Colonic mucosa (tissue), 4 donors: ENCODE results near the gene SLC11A2. TPM values are rescaled to one million over a fixed set of nuclear protein-coding genes. Genes with fewer than 3 reads are reported as not detected.

Experiments used
- DNase-seq: peaks from one replicate; pipeline ENCODE4 v3.0.0-alpha.2; 2020
- H3K27ac ChIP-seq: fragments of 200-600 bp; one replicate; pipeline ENCODE4 v1.8.0; 2021
- H3K27me3 ChIP-seq: fragments of 200-600 bp; one replicate; pipeline ENCODE4 v1.8.0; 2021
- H3K36me3 ChIP-seq: fragments of 200-600 bp; one replicate; pipeline ENCODE4 v1.8.0; 2021
- H3K4me1 ChIP-seq: fragments of 200-600 bp; one replicate; pipeline ENCODE4 v1.8.0; 2021; ENCODE audit warnings: mild to moderate bottlenecking
- H3K4me3 ChIP-seq: fragments of 200-600 bp; one replicate; pipeline ENCODE4 v1.8.0; 2021
- H3K9ac ChIP-seq, 2 donors: one replicate each; pipeline ENCODE4 v1.7.0; 2013; ENCODE audit warnings: control low read depth in 2 of 2, low read depth in 2 of 2, low read length in 2 of 2
- H3K9me3 ChIP-seq: fragments of 200-600 bp; one replicate; pipeline ENCODE4 v1.8.0; 2021
- CTCF ChIP-seq: fragments of 200-600 bp; IDR thresholded peaks from one replicate; pipeline ENCODE4 v1.8.0; 2022; ENCODE audit warnings: antibody characterized with exemption, mild to moderate bottlenecking
- intact Hi-C: fragments of 100-400 bp; cut with DNase I; formaldehyde crosslinking; loops from one replicate; pipeline ENCODE4 v1.14.1; 2022
- total RNA-seq, 2 donors: library from RNA; stranded (reverse); fragmentation: NEBNext Ultra II Directional in 1 of 2; extraction: Animal tissue kit (Norgen Biotek cat#: 25700) in 1 of 2; gene quantifications; one replicate each; pipeline ENCODE4 v1.2.1, GENCODE V29; 2021
- donor health status: healthy.
- donor health status: DM: no; HTN: no; CAD: no.
- donor health status: DM: no; HTN: no; CAD: no.

The SLC11A2 gene
- total RNA-seq, 2 donors from 2014 or later = 51.6 to 52.0 TPM

DNA sequence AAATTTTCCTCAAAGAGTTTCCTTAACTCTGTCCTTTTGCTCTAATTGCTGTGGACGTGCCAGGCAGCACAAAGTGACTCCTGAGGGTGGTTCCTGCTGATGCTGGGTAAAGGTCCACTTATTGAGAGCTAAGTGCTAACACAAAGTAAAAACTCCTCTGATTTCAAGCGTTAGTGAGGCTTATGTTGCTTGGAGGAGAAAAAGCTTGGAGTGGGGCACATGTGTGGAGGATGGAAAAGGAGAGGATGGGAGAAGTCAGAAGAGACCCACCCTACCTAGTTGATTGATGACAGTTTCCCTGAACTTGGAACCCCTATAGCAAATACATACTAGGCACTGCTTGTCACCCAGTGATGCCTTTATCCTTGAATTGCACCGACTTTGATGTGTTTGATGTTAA, 10.1 kb upstream of the SLC11A2 start:
- no peaks in the 10 kb centered on the region for H3K36me3 ChIP-seq
- no peak overlapping the region for H3K4me3 ChIP-seq
- no peak for DNase-seq
- H3K27ac ChIP-seq = no peak overlapping the region
- H3K9me3 ChIP-seq = no peaks in the 10 kb centered on the region
- H3K27me3 ChIP-seq = no peaks in the 10 kb centered on the region
- H3K9ac ChIP-seq = no peak overlapping the region
- TF ChIP-seq CTCF = no peak
- intact Hi-C loops = no loop called here
- H3K4me1 ChIP-seq = no peaks in the 10 kb centered on the region

GRCh38 chr12:51033457-51034089, 7.4 kb upstream of the SLC11A2 start:
- Histone ChIP-seq H3K4me1 (no peaks in the 10 kb centered on the region), H3K27ac (no peak overlapping the region), H3K9me3 (no peaks in the 10 kb centered on the region), H3K36me3 (no peaks in the 10 kb centered on the region), H3K27me3 (no peaks in the 10 kb centered on the region), H3K9ac (no peak overlapping the region), H3K4me3 (no peak overlapping the region)
- no peak for DNase-seq
- intact Hi-C loops = no loop called here
- no peak for TF ChIP-seq CTCF

DNA sequence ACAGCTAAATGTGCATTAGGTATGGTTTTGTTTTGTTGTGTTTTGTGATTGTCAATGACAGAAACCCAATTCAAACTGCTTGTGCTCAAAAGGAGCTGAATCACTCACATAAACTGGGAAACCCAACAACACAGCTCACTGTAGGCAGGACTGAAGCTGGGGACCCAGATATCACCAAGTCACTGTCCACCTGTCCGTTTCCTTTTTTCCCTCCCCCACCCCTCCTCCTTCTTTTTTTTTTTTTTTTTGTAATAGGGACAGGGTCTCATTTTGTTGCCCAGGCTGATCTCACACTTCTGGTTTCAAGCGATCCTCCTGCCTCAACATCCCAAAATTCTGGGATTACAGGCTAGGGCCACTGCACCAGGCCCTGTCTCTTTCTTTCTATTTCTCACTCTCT, 6.9 kb upstream of the SLC11A2 start:
- no peaks in the 10 kb centered on the region for H3K9me3 ChIP-seq
- DNase-seq = no peak
- TF ChIP-seq CTCF = no peak
- H3K36me3 ChIP-seq = no peaks in the 10 kb centered on the region
- H3K9ac ChIP-seq = no peak overlapping the region
- H3K27ac ChIP-seq = no peak overlapping the region
- intact Hi-C loops = no loop called here
- H3K4me3 ChIP-seq = no peak overlapping the region
- no peaks in the 10 kb centered on the region for H3K4me1 ChIP-seq
- no peaks in the 10 kb centered on the region for H3K27me3 ChIP-seq

- Histone ChIP-seq H3K27ac (no peak overlapping the region), H3K4me3 (no peak overlapping the region), H3K4me1 (no peaks in the 10 kb centered on the region), H3K27me3 (no peaks in the 10 kb centered on the region), H3K36me3 (no peaks in the 10 kb centered on the region), H3K9me3 (no peaks in the 10 kb centered on the region), H3K9ac (no peak overlapping the region)
- no peak for TF ChIP-seq CTCF
- DNase-seq = no peak
- intact Hi-C loops = no loop called here
Observed at GRCh38 chr12:51028813-51029150, 2.6 kb upstream of the SLC11A2 start.

DNA sequence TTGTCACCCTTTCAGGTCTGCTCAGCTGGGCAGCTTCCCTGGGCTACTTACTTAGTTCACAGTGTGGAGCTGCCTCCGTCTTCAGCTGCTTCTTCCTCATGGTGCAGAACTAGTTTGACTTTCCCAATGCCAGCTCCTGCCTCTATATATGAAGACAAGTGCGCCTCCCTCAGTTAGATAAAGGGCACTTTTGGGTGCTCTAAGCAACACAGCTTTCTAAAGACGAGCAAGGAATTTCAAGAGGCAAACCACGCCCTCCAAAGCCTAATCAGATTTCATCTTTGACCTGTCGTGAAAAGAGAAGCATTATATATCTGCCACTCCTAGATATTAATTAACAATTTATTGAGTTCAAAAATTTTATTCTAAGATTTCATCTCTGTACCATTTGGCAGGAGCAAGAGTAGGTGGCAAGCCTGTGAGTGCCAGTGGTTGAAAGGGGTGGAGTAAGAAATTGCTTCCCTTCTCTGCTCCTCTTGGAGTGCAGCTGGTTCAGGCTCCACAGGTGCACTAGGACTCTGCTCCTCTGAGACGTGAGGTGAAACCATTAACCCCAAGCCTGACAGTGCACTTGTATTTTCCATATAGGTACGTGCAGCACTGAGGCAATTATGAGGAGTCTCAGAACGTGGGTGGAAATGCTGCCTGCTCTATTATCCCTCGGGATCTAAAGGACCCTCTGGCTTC, 2.1 kb upstream of the SLC11A2 start:
- intact Hi-C loops = no loop called here

More for the DNA sequence above, 2.1 kb upstream of the SLC11A2 start:
- no peaks in the 10 kb centered on the region for H3K36me3 ChIP-seq
- no peak overlapping the region for H3K4me3 ChIP-seq
- no peaks in the 10 kb centered on the region for H3K9me3 ChIP-seq
- DNase-seq = peak; percentile 59
- H3K4me1 ChIP-seq = no peaks in the 10 kb centered on the region
- H3K27ac ChIP-seq = no peak overlapping the region
- H3K9ac ChIP-seq = no peak overlapping the region
- TF ChIP-seq CTCF = peak; percentile 25
- no peaks in the 10 kb centered on the region for H3K27me3 ChIP-seq
